ENCODE data around the gene STARD5. TPM values are rescaled to one million over a fixed set of nuclear protein-coding genes. Genes with fewer than 3 reads are reported as not detected.

Gene STARD5
- total RNA-seq, 1 donor from 2014 or later = 5.2 TPM

- Histone ChIP-seq H3K4me3 (peak overlapping the region; percentile 59), H3K36me3 (peaks cover 66% of the 10 kb centered on the region), H3K27me3 (ENCODE audit: low read depth) (no peaks in the 10 kb centered on the region), H3K4me1 (peaks cover 85% of the 10 kb centered on the region), H3K27ac (peak overlapping the region; percentile 86), H3K9me3 (no peaks in the 10 kb centered on the region)
- TF ChIP-seq CTCF (IDR thresholded peaks at IDR 0.05) = no peak
- no peak for ATAC-seq
- intact Hi-C loops (cut with DNase I) = no loop called here
- no peak for DNase-seq
These were observed 24.8 kb downstream of the STARD5 start for GRCh38 chr15:81299156-81299555.

DNA sequence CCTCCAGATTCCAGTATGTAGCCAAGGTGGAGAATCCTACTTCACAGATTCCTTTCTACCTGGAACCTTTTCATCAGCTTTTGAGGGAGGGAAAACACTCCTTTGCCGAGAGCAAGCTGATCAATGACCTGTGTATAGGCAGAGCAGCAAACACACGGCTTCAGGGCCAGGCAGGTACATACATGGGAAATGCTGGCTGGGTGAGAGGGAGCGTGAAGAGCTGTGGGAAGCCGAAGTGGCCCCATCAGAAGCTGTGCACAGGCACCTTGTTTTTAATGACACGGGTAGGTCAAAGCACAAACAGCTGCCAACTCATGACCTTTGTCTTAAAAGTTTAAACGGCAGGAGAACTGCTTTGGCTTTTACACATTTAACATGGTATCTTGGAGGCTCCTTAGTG is 25.3 kb downstream of the STARD5 start:
- Histone ChIP-seq H3K27ac (peak overlapping the region; percentile 86), H3K36me3 (peaks cover 64% of the 10 kb centered on the region), H3K4me1 (peaks cover 80% of the 10 kb centered on the region), H3K4me3 (peak overlapping the region; percentile 59), H3K9me3 (no peaks in the 10 kb centered on the region), H3K27me3 (ENCODE audit: low read depth) (no peaks in the 10 kb centered on the region)
- TF ChIP-seq CTCF (IDR thresholded peaks at IDR 0.05) = no peak
- DNase-seq (no peak), ATAC-seq (no peak)
- intact Hi-C loops (cut with DNase I) = no loop called here

DNA sequence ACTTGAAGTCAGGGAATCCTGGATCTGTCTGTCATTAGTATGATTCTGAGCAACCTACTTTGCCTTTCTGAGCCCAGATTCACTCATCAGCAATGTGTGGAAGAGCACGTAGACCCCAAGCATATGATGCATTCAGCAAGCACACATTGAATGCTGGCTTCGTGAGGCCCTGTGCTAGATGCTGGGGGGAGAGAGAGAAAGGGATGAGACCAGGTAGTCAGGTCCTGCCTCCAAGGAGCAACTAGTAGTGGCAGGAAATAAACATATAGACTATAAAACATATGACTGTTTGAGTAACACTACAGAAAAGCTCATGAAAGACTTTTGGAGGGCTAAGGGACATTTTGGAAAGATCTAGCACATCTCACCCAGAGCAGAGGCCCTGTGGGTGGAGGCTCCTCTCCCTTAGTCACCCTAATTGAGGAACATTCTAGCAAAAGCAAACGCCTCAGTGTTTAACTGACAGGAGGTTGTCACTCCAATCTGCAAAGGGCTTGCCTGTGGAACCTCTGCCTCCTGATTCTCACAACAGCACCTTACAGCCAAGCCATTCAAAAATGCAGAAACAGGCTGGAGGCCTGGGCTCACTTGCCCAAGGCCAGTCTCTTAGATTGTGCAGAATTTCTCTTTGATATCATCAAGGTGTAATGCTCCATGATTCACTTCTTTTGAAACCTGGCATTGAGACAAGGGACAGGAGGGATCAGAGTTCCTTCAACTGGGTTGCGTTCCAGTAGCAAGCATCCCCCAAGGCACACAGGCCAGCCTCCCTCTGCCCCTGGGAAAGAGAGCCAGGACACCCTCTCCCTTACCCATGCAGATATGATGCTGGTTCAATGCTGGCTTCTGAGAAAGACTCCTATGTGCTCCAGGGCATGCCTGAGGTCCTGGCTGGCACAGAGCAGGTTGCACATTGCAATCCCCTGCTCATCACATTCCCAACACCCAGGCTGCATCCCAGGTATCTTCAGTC is 26.1 kb downstream of the STARD5 start:
- peaks cover 62% of the 10 kb centered on the region for H3K36me3 ChIP-seq
- peak overlapping the region; percentile 59 for H3K4me3 ChIP-seq
- H3K27ac ChIP-seq = peak overlapping the region; percentile 86
- H3K27me3 ChIP-seq (ENCODE audit: low read depth) = no peaks in the 10 kb centered on the region
- no peaks in the 10 kb centered on the region for H3K9me3 ChIP-seq
- ATAC-seq = peak; percentile 17 to 22
- intact Hi-C loops (cut with DNase I) = no loop called here
- H3K4me1 ChIP-seq = peaks cover 80% of the 10 kb centered on the region
- no peak for DNase-seq
- TF ChIP-seq CTCF (IDR thresholded peaks at IDR 0.05) = no peak

DNA sequence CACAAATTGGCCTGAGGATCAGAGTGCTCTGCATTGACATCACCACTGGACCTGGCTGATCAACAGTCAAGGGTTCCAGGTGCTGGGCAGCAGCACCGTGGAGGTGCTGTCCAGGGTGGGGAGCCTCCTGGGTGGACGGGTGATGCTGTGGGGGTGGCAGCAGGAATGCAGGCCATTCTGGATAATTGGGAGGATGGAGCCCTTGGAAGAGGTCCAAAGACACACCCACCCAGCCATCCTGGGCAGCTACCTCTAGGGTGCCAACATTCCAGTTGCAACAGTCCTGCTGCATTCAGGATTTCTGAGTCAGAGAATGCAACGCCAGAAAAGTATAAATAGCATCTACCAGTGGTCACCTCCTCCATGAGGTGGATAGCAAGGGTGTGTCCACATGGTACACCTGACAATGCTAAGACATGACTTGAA is 26.8 kb downstream of the STARD5 start:
- H3K4me3 ChIP-seq = peak overlapping the region; percentile 59
- no peak for ATAC-seq
- intact Hi-C loops (cut with DNase I) = no loop called here
- TF ChIP-seq CTCF (IDR thresholded peaks at IDR 0.05) = no peak
- no peaks in the 10 kb centered on the region for H3K27me3 ChIP-seq (ENCODE audit: low read depth)
- peaks cover 74% of the 10 kb centered on the region for H3K4me1 ChIP-seq
- peaks cover 63% of the 10 kb centered on the region for H3K36me3 ChIP-seq
- no peak for DNase-seq
- H3K27ac ChIP-seq = peak overlapping the region; percentile 86
- no peaks in the 10 kb centered on the region for H3K9me3 ChIP-seq

DNA sequence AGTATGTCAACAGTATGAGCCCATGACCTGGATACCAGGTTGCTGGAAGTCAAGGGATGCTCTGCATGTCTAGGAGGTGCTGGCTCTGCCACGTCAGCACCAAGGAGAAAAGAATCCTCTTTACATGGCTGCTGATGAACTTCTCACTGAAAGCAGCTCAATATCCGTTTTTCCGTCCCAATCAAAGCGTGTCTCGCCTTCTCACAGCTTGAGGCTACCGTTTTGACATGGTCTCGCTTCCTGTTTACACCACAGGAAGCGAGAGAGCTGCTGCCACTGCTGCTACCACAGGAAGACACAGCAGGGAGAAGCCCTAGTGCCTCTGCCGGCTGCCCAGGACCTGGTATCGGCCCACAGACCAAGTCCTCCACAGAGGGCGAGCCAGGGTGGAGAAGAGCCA is 27.3 kb downstream of the STARD5 start:
- Histone ChIP-seq H3K36me3 (peaks cover 63% of the 10 kb centered on the region), H3K27ac (peak overlapping the region; percentile 86), H3K27me3 (ENCODE audit: low read depth) (no peaks in the 10 kb centered on the region), H3K4me1 (peaks cover 69% of the 10 kb centered on the region), H3K9me3 (no peaks in the 10 kb centered on the region), H3K4me3 (peak overlapping the region; percentile 59)
- TF ChIP-seq CTCF (IDR thresholded peaks at IDR 0.05) = no peak
- peak; percentile 76 to 77 for ATAC-seq
- peak; percentile 82 for DNase-seq
- intact Hi-C loops (cut with DNase I) = no loop called here
